Myocyte (in vitro differentiated cells): ENCODE measurements around the gene PDE11A. TPM values are rescaled to one million over a fixed set of nuclear protein-coding genes. Genes with fewer than 3 reads are reported as not detected.
"Not testable (repeated sequence)": the region's sequence is repeated elsewhere in the genome, so short reads cannot be mapped to it uniquely, and the experiment has no call there.

Source experiments
- DNase-seq: peaks from one replicate; pipeline ENCODE4 v3.0.0-alpha.2; 2012; ENCODE audit warnings: low read depth
- total RNA-seq: library from RNA; depleted of rRNA; stranded (reverse); fragments of >200 nt; gene quantifications from 2 replicates; pipeline ENCODE4 v1.2.3, GENCODE V29; 2014

PDE11A gene
- total RNA-seq, 1 donor from 2014 or later, result 1.2 TPM

- peak; percentile 16 for DNase-seq
Measured at GRCh38 chr2:177886824-177887223, 185.8 kb downstream of the PDE11A start.

- no peak for DNase-seq
Measured at GRCh38 chr2:177885828-177886466, 186.6 kb downstream of the PDE11A start.

- no peak for DNase-seq
Measured at GRCh38 chr2:177883177-177883576, 189.4 kb downstream of the PDE11A start.

GRCh38 chr2:177882501-177882900 lies 190.1 kb downstream of the PDE11A start:
- DNase-seq, result no peak

- no peak for DNase-seq
Measured at GRCh38 chr2:177881921-177882320, 190.7 kb downstream of the PDE11A start.

- no peak for DNase-seq
Measured at GRCh38 chr2:177881008-177881747, 191.4 kb downstream of the PDE11A start.

GRCh38 chr2:177880285-177880684 lies 192.3 kb downstream of the PDE11A start:
- DNase-seq, result no peak

GRCh38 chr2:177876950-177877349 lies 195.6 kb downstream of the PDE11A start:
- no peak for DNase-seq

- DNase-seq, result no peak
Measured at GRCh38 chr2:177874686-177875085, 197.9 kb downstream of the PDE11A start.

GRCh38 chr2:177873915-177874314 lies 198.7 kb downstream of the PDE11A start:
- no peak for DNase-seq

GRCh38 chr2:177872286-177872685 lies 200.3 kb downstream of the PDE11A start:
- no peak for DNase-seq

- no peak for DNase-seq
Measured at GRCh38 chr2:177869912-177870311, 202.7 kb downstream of the PDE11A start.

- DNase-seq, result no peak
Measured at GRCh38 chr2:177869209-177869608, 203.4 kb downstream of the PDE11A start.

GRCh38 chr2:177868806-177869205 lies 203.8 kb downstream of the PDE11A start:
- no peak for DNase-seq

GRCh38 chr2:177857538-177857937 lies 215.0 kb downstream of the PDE11A start:
- DNase-seq, result no peak

GRCh38 chr2:177852389-177852788 lies 220.2 kb downstream of the PDE11A start:
- no peak for DNase-seq

GRCh38 chr2:177843188-177843587 lies 229.4 kb downstream of the PDE11A start:
- DNase-seq, result no peak

- DNase-seq, result no peak
Measured at GRCh38 chr2:177842243-177842642, 230.3 kb downstream of the PDE11A start.

- DNase-seq, result not testable (repeated sequence)
Measured at GRCh38 chr2:177835418-177836204, 237.0 kb downstream of the PDE11A start.

- DNase-seq, result no peak
Measured at GRCh38 chr2:177832611-177833433, 239.8 kb downstream of the PDE11A start.

GRCh38 chr2:177830881-177831386 lies 241.6 kb downstream of the PDE11A start:
- DNase-seq, result no peak
